Pancreas (tissue), 10 donors: ENCODE measurements around the gene OSBPL10. TPM values are rescaled to one million over a fixed set of nuclear protein-coding genes. Genes with fewer than 3 reads are reported as not detected.

Experiments
- ATAC-seq, 4 donors: fragments of 200-7000 bp; cut with Tn5 transposase; one replicate each; pipeline versions ENCODE4 v1.8.0 to v1.9.1; 2020; ENCODE audit warnings: mild to moderate bottlenecking in 4 of 4, moderate library complexity in 4 of 4
- DNase-seq, 6 donors: peaks; one replicate each; pipeline ENCODE4 v3.0.0-alpha.2; 2020
- FAIRE-seq: peaks from 2 replicates; lab custom pipeline; 2012; peaks lifted over from hg19 to GRCh38; lab: Jason Lieb, UNC
- H3K27ac ChIP-seq, 4 donors: fragments of 200-600 bp; sonication (generic); 1 replicate in 3 of 4; 2 replicates in 1 of 4; pipeline versions ENCODE4 v1.5.0 to v1.8.0; 2020
- H3K27me3 ChIP-seq, 4 donors: fragments of 200-600 bp; one replicate each; pipeline ENCODE4 v1.8.0; 2021
- H3K36me3 ChIP-seq, 3 donors: fragments of 200-600 bp; sonication (generic) in 1 of 3; one replicate each; pipeline versions ENCODE4 v1.5.0 to v1.8.0; 2020 to 2021
- H3K4me1 ChIP-seq, 3 donors: fragments of 200-600 bp; one replicate each; pipeline ENCODE4 v1.8.0; 2021
- H3K4me3 ChIP-seq, 4 donors: fragments of 200-600 bp; sonication (generic) in 2 of 4; one replicate each; pipeline versions ENCODE4 v1.5.0 to v1.8.0; 2020 to 2021
- H3K9me3 ChIP-seq, 4 donors: fragments of 200-600 bp; one replicate each; pipeline ENCODE4 v1.8.0; 2021
- CTCF ChIP-seq, 4 donors: fragments of 200-600 bp; sonication (generic) in 3 of 4; IDR thresholded peaks; one replicate each; pipeline versions ENCODE4 v1.5.0 to v1.8.0; 2021; ENCODE audit warnings: antibody characterized with exemption in 4 of 4
- WGBS, 2 donors: extraction: QIAGEN DNeasy Blood & Tissue Kit; methylation state at CpG; one replicate each; pipeline ENCODE4 v1.1.7; 2013; 5-methylcytosine and 5-hydroxymethylcytosine counted together
- intact Hi-C, 3 donors: fragments of 100-400 bp; cut with DNase I; formaldehyde crosslinking; loops; one replicate each; pipeline versions ENCODE4 v1.11.1 to v1.14.2; 2022
- polyA plus RNA-seq, 2 donors: library from polyadenylated mRNA; stranded (reverse); fragments of 200-250 nt; gene quantifications; one replicate each; pipeline ENCODE4 v1.2.3, GENCODE V29; 2013
- total RNA-seq, 6 donors: library from RNA; stranded (reverse); fragmentation: NEBNext Ultra II Directional in 4 of 6; extraction: Animal tissue kit (Norgen Biotek cat#: 25700) in 4 of 6; gene quantifications; one replicate each; pipeline versions ENCODE4 v1.2.1 to v1.2.4, GENCODE V29; 2021 to 2023
- donor health status: healthy with polysubstance abuse.
- donor health status: DM: no; HTN: no; CAD: no; lungs with moderate emphysema.
- donor health status: DM: no; HTN: no; CAD: no.
- donor health status: control.
- donor health status: control.
- donor health status: Bipolar disorder and iron deficiency.
- donor health status: DM: yes; HTN: yes; CAD: no.
- donor health status: DM: no; HTN: no; CAD: no.
- donor health status: DM: no; HTN: no; CAD: no.
- donor health status: DM: yes; HTN: yes; CAD: no.

The OSBPL10 gene
- total and polyA plus RNA-seq, 8 donors: 0.57 to 4.0 (median 2.2) TPM

DNA sequence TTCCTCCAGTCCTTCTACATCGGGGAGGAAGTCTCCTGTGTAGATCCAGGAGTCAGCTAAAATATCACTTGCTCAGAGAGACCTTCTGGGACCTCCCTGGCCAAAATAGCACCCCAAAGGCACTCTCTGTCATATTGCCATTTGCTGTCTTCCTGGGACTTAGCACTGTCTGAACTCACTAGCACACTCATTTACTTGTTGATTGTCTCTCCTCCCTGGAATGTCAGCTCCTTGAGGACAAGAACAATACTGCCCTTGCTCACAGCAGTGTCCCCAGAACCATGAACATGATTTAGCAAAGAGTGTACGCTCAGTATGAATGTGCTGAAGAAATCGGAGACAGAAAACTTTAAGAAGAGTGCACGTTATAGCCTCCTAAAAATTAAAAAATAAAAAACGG, 245.4 kb downstream of the OSBPL10 start:
- intact Hi-C loops: no loop called here
- 78 to 82% methylated on average over 5 of the region's 5 CpGs for whole genome bisulfite sequencing, 2 donors
- FAIRE-seq: no peak
- H3K4me1 ChIP-seq: peaks cover 0 to 3% (median 0%) of the 10 kb centered on the region in 3 donors
- ATAC-seq: no peak
- no peak overlapping the region for H3K27ac ChIP-seq
- no peaks in the 10 kb centered on the region for H3K9me3 ChIP-seq
- H3K36me3 ChIP-seq: no peaks in the 10 kb centered on the region
- no peak for DNase-seq
- no peak for TF ChIP-seq CTCF (IDR thresholded peaks at IDR 0.05)
- no peaks in the 10 kb centered on the region for H3K27me3 ChIP-seq
- no peak overlapping the region for H3K4me3 ChIP-seq

DNA sequence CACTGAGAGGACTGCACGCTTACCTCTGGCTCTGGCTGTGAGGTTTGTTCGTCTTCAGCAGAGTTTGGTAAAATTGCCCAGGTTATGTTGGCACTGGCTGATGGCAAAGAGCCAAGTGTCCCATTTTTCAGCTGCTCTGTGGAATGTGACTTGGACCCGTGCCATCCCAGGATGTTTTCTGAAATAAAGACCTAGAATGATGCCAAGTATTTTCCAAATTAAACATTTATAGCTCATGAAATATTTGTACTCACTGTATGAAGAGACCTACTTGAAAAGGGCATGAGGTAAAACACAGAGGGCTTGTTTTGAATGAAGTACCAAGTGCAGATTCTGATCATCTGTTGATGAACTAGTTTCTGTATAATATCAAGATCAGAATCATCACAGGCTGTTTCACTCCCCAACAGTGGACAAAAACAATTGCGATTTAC, 247.8 kb downstream of the OSBPL10 start:
- TF ChIP-seq CTCF (IDR thresholded peaks at IDR 0.05): no peak
- peak in 3 of 4 donors; percentile 62 to 81 (median 70) for ATAC-seq
- H3K4me3 ChIP-seq: no peak overlapping the region
- H3K36me3 ChIP-seq: no peaks in the 10 kb centered on the region
- no peaks in the 10 kb centered on the region for H3K27me3 ChIP-seq
- intact Hi-C loops: no loop called here
- peak in 5 of 6 donors; percentile 32 to 77 (median 69) for DNase-seq
- no peak overlapping the region for H3K27ac ChIP-seq
- peaks cover 0 to 3% (median 0%) of the 10 kb centered on the region in 3 donors for H3K4me1 ChIP-seq
- no peak for FAIRE-seq
- WGBS, 2 donors: 39% methylated on average over 4 of the region's 4 CpGs
- no peaks in the 10 kb centered on the region for H3K9me3 ChIP-seq

DNA sequence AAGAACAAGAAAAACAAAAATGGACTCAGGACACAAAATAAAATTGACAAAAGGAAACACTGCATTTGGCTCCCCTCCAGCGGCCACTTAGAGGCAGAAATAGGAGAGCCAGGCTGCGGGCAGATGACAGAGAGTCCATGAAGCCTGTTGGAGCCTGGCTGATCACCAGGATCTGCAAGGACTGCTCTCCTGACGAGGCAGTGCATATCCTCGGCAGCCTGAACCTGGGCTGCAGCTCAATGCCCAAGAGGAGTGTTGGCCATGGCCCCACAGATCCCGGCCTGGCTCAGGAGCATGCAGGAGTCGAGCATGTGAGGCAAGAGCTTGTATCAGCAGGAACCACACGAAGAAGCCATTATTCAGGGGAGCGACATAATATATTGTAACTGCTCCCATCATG, 248.5 kb downstream of the OSBPL10 start:
- FAIRE-seq (no peak), ATAC-seq (peak in 1 of 4 donors; percentile 46), DNase-seq (no peak)
- H3K27me3 ChIP-seq: no peaks in the 10 kb centered on the region
- peaks cover 0 to 3% (median 0%) of the 10 kb centered on the region in 3 donors for H3K4me1 ChIP-seq
- no peaks in the 10 kb centered on the region for H3K9me3 ChIP-seq
- no peak overlapping the region for H3K4me3 ChIP-seq
- no peak for TF ChIP-seq CTCF (IDR thresholded peaks at IDR 0.05)
- WGBS, 2 donors: 66 to 70% methylated on average over 8 of the region's 8 CpGs
- no peak overlapping the region for H3K27ac ChIP-seq
- intact Hi-C loops: no loop called here
- H3K36me3 ChIP-seq: no peaks in the 10 kb centered on the region

GRCh38 chr3:31729573-31729972, 251.5 kb downstream of the OSBPL10 start:
- Histone ChIP-seq H3K27me3 (no peaks in the 10 kb centered on the region), H3K36me3 (no peaks in the 10 kb centered on the region), H3K4me1 (peaks cover 0 to 3% (median 0%) of the 10 kb centered on the region in 3 donors), H3K27ac (no peak overlapping the region), H3K4me3 (no peak overlapping the region), H3K9me3 (no peaks in the 10 kb centered on the region)
- intact Hi-C loops: no loop called here
- DNase-seq: no peak
- TF ChIP-seq CTCF (IDR thresholded peaks at IDR 0.05): no peak
- ATAC-seq: no peak
- FAIRE-seq: no peak
- 53% methylated on average over 8 of the region's 8 CpGs for WGBS, 2 donors

DNA sequence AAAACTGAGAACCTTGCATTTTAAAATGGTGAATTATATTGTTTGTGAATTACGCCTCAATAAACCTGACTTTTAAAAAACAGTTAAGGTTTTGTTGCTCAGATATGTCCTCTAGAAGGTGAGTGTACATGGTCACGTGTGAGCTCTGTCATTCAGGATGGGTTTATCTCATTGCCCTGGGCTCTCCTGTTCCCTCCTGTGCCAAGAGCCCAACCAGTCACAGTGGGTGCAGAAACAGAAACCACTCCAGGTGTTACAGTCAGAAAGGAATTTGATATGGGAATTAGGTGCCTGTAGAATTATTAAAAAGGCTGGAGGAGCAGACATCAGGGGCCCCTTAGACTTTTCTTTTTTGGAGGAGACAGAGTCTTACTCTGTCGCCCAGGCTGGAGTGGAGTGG, 252.0 kb downstream of the OSBPL10 start:
- H3K9me3 ChIP-seq: no peaks in the 10 kb centered on the region
- peak in 2 of 4 donors; percentile 54 to 61 for ATAC-seq
- no peak overlapping the region for H3K27ac ChIP-seq
- no peak for TF ChIP-seq CTCF (IDR thresholded peaks at IDR 0.05)
- H3K36me3 ChIP-seq: no peaks in the 10 kb centered on the region
- intact Hi-C loops: no loop called here
- FAIRE-seq: no peak
- no peaks in the 10 kb centered on the region for H3K27me3 ChIP-seq
- no peak overlapping the region for H3K4me3 ChIP-seq
- peaks cover 0 to 3% (median 0%) of the 10 kb centered on the region in 3 donors for H3K4me1 ChIP-seq
- no peak for DNase-seq
- WGBS, 2 donors: 60 to 73% methylated on average over 3 of the region's 3 CpGs
